H9 (cell line): ENCODE results near the gene ASPSCR1. TPM values are rescaled to one million over a fixed set of nuclear protein-coding genes. Genes with fewer than 3 reads are reported as not detected.

ENCODE experiments used
- DNase-seq: peaks from one replicate; pipeline ENCODE4 v3.0.0-alpha.2; 2017
- H2AFZ ChIP-seq: one replicate; pipeline ENCODE4 v1.6.1; 2013; ENCODE audit warnings: mild to moderate bottlenecking, low read length, control low read depth, moderate library complexity
- H2AK5ac ChIP-seq: 2 replicates; pipeline ENCODE4 v1.6.1; 2013; ENCODE audit warnings: low read length, control low read depth, mixed read lengths; ENCODE audit not compliant: insufficient read length
- H2BK120ac ChIP-seq: one replicate; pipeline ENCODE4 v1.6.1; 2013; ENCODE audit warnings: low read depth, mild to moderate bottlenecking, low read length, control low read depth, inconsistent platforms; ENCODE audit not compliant: poor library complexity, severe bottlenecking
- H2BK12ac ChIP-seq: 2 replicates; pipeline ENCODE4 v1.6.1; 2013; ENCODE audit warnings: low read length, control low read depth, mixed read lengths, low read depth; ENCODE audit not compliant: insufficient read length
- H2BK15ac ChIP-seq: 2 replicates; pipeline ENCODE4 v1.6.1; 2013; ENCODE audit warnings: low read depth, low read length, control low read depth
- H2BK20ac ChIP-seq: one replicate; pipeline ENCODE4 v1.6.1; 2013; ENCODE audit warnings: low read depth, mild to moderate bottlenecking, low read length, control low read depth, inconsistent platforms; ENCODE audit not compliant: poor library complexity, severe bottlenecking
- H2BK5ac ChIP-seq: 2 replicates; pipeline ENCODE4 v1.6.1; 2013; ENCODE audit warnings: low read length, control low read depth, mixed read lengths; ENCODE audit not compliant: insufficient read length
- H3K14ac ChIP-seq: 2 replicates; pipeline ENCODE4 v1.6.1; 2013; ENCODE audit warnings: low read length, control low read depth; ENCODE audit not compliant: insufficient read depth
- H3K18ac ChIP-seq: 2 replicates; pipeline ENCODE4 v1.6.1; 2013; ENCODE audit warnings: low read depth, mild to moderate bottlenecking, mixed read lengths, low read length, control low read depth; ENCODE audit not compliant: insufficient read length
- H3K23ac ChIP-seq: 2 replicates; pipeline ENCODE4 v1.6.1; 2013; ENCODE audit warnings: low read length, control low read depth, mixed read lengths, low read depth; ENCODE audit not compliant: insufficient read length
- H3K23me2 ChIP-seq: 2 replicates; pipeline ENCODE4 v1.6.1; 2013; ENCODE audit warnings: low read depth, mild to moderate bottlenecking, mixed read lengths, low read length, control low read depth; ENCODE audit not compliant: insufficient read length, poor library complexity, severe bottlenecking
- H3K27ac ChIP-seq: 2 replicates; pipeline ENCODE4 v1.5.1; 2013; ENCODE audit warnings: low read length, control low read depth, mixed read lengths, low read depth; ENCODE audit not compliant: insufficient read length
- H3K27me3 ChIP-seq: 2 replicates; pipeline ENCODE4 v1.6.1; 2013; ENCODE audit warnings: low read length, control low read depth, inconsistent platforms; ENCODE audit not compliant: insufficient read depth
- H3K4ac ChIP-seq: 2 replicates; pipeline ENCODE4 v1.6.1; 2013; ENCODE audit warnings: low read depth, mild to moderate bottlenecking, control low read depth, inconsistent platforms, low read length, moderate library complexity
- H3K4me1 ChIP-seq: 2 replicates; pipeline ENCODE4 v1.6.1; 2013; ENCODE audit warnings: low read length, control low read depth, inconsistent platforms; ENCODE audit not compliant: insufficient read depth
- H3K4me2 ChIP-seq: 2 replicates; pipeline ENCODE4 v1.6.1; 2013; ENCODE audit warnings: low read length, control low read depth, mixed read lengths; ENCODE audit not compliant: insufficient read length, insufficient read depth
- H3K56ac ChIP-seq: 2 replicates; pipeline ENCODE4 v1.6.1; 2013; ENCODE audit warnings: low read depth, mild to moderate bottlenecking, mixed read lengths, low read length, control low read depth; ENCODE audit not compliant: insufficient read length
- H3K79me1 ChIP-seq: 2 replicates; pipeline ENCODE4 v1.6.1; 2013; ENCODE audit warnings: low read depth, mild to moderate bottlenecking, moderate library complexity, low read length, control low read depth, inconsistent platforms; ENCODE audit not compliant: insufficient read depth, poor library complexity, severe bottlenecking
- H3K79me2 ChIP-seq: 2 replicates; pipeline ENCODE4 v1.6.1; 2013; ENCODE audit warnings: low read length, control low read depth, inconsistent platforms; ENCODE audit not compliant: insufficient read depth
- H3K9ac ChIP-seq: 2 replicates; pipeline ENCODE4 v1.6.1; 2013; ENCODE audit warnings: low read length, control low read depth, mixed read lengths; ENCODE audit not compliant: insufficient read length; ENCODE audit errors: extremely low read depth
- H3K9me3 ChIP-seq: one replicate; pipeline ENCODE4 v1.6.1; 2013; ENCODE audit warnings: low read depth, low read length, inconsistent platforms; ENCODE audit not compliant: control insufficient read depth
- H3T11ph ChIP-seq: one replicate; pipeline ENCODE4 v1.6.1; 2013; ENCODE audit warnings: mild to moderate bottlenecking, low read length, control low read depth, inconsistent platforms
- H4K20me1 ChIP-seq: one replicate; pipeline ENCODE4 v1.6.1; 2013; ENCODE audit not compliant: control insufficient read depth, insufficient read length, insufficient read depth
- H4K5ac ChIP-seq: 2 replicates; pipeline ENCODE4 v1.6.1; 2013; ENCODE audit warnings: low read depth, mild to moderate bottlenecking, mixed read lengths, low read length, control low read depth; ENCODE audit not compliant: insufficient read length
- H4K8ac ChIP-seq: replicated peaks from 2 replicates; pipeline ENCODE4 v1.6.1; 2013; ENCODE audit warnings: low read length, control low read depth, mixed read lengths, low read depth; ENCODE audit not compliant: insufficient read length
- H4K91ac ChIP-seq: 2 replicates; pipeline ENCODE4 v1.6.1; 2013; ENCODE audit warnings: low read depth, mild to moderate bottlenecking, moderate library complexity, mixed read lengths, low read length, control low read depth; ENCODE audit not compliant: insufficient read length
- H3K27ac Mint-ChIP-seq, 3 experiments: 2 replicates in 2 of 3; 3 replicates in 1 of 3; pipeline ENCODE4 v1.8.0; 2020 to 2021; ENCODE audit warnings: mixed read lengths in 3 of 3, mild to moderate bottlenecking in 1 of 3, moderate library complexity in 1 of 3
- H3K27me3 Mint-ChIP-seq: 2 replicates; pipeline ENCODE4 v1.8.0; 2021; ENCODE audit warnings: low read depth, mild to moderate bottlenecking, moderate library complexity, mixed read lengths
- H3K36me3 Mint-ChIP-seq, 3 experiments: 2 replicates in 2 of 3; 3 replicates in 1 of 3; pipeline ENCODE4 v1.8.0; 2020 to 2021; ENCODE audit warnings: low read depth in 3 of 3, mixed read lengths in 3 of 3; ENCODE audit not compliant: insufficient read depth in 1 of 3
- H3K4me1 Mint-ChIP-seq, 2 experiments: 2 replicates each; pipeline ENCODE4 v1.8.0; 2020; ENCODE audit warnings: mixed read lengths in 2 of 2
- H3K4me3 Mint-ChIP-seq, 2 experiments: 2 replicates in 1 of 2; 3 replicates in 1 of 2; pipeline ENCODE4 v1.8.0; 2020 to 2021; ENCODE audit warnings: mild to moderate bottlenecking in 2 of 2, mixed read lengths in 2 of 2, moderate library complexity in 1 of 2
- H3K9me3 Mint-ChIP-seq, 2 experiments: 2 replicates in 1 of 2; 3 replicates in 1 of 2; pipeline ENCODE4 v1.8.0; 2020; ENCODE audit warnings: mild to moderate bottlenecking in 2 of 2, mixed read lengths in 2 of 2, moderate library complexity in 1 of 2
- WGBS: extraction: QIAGEN DNeasy Blood & Tissue Kit; methylation state at CpG from one replicate; pipeline ENCODE4 v1.1.7; 2013; ENCODE audit warnings: missing lambda C conversion rate, low lambda C conversion rate, mixed read lengths; ENCODE audit not compliant: insufficient read length; ENCODE audit errors: extremely low coverage; 5-methylcytosine and 5-hydroxymethylcytosine counted together
- total RNA-seq: library from RNA; stranded (reverse); gene quantifications from 2 replicates; pipeline ENCODE4 v1.2.1, GENCODE V29; 2021
- TF ChIP-seq, protein P1 (sequence below): fragments of 200-600 bp; sonication (generic); conservative IDR thresholded peaks from 3 replicates; pipeline ENCODE4 v1.8.0; 2021; ENCODE audit warnings: antibody characterized with exemption, mild to moderate bottlenecking

ASPSCR1 gene
- total RNA-seq, 1 experiment from 2014 or later: 50.9 TPM

DNA sequence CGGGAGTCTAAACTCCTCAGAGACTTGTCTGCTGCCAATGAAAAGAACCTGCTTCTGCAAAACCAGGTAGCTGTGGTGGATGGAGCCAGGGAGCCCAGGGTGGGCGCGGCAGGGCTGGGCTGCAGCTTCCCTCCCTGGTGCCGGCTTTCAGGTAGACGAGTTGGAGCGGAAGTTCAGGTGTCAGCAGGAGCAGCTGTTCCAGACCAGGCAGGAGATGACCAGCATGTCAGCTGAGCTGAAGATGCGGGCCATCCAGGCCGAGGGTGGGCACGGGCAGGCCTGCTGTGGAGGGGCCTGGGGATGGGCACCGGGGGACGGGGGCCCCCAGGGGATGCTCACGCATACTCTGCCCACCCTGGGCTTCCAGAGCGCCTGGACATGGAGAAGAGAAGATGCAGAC, 50.8 kb downstream of the ASPSCR1 start:
- no peak overlapping the region for H4K91ac ChIP-seq
- no peak overlapping the region for H3T11ph ChIP-seq
- no peak overlapping the region for H3K18ac ChIP-seq
- H2AK5ac ChIP-seq: no peak overlapping the region
- H3K79me1 ChIP-seq: no peaks in the 10 kb centered on the region
- Mint-ChIP-seq H3K4me3 (no peak overlapping the region), H3K4me1 (peaks cover 2 to 15% of the 10 kb centered on the region in 2 experiments; a peak in 3 of 4 replicates), H3K9me3 (peaks cover 0 to 2% of the 10 kb centered on the region in 2 experiments; a peak in 1 of 5 replicates), H3K27me3 (no peaks in the 10 kb centered on the region; the same call in none of the 2 replicates), H3K27ac (no peak overlapping the region), H3K36me3 (peaks cover 3 to 14% (median 7%) of the 10 kb centered on the region in 3 experiments; a peak in 6 of 7 replicates)
- H3K4me2 ChIP-seq: no peak overlapping the region
- H2BK120ac ChIP-seq: no peak overlapping the region
- no peaks in the 10 kb centered on the region for H3K27me3 ChIP-seq
- H3K23me2 ChIP-seq: peaks cover 8% of the 10 kb centered on the region
- no peaks in the 10 kb centered on the region for H3K9me3 ChIP-seq
- H2AFZ ChIP-seq: no peak overlapping the region
- WGBS: no CpG with 5 or more reads among the region's 13 CpGs
- H3K27ac ChIP-seq: no peak overlapping the region
- H3K4me1 ChIP-seq: no peaks in the 10 kb centered on the region
- H3K9ac ChIP-seq: no peak overlapping the region
- no peak overlapping the region for H2BK15ac ChIP-seq
- H3K14ac ChIP-seq: no peak overlapping the region
- no peak overlapping the region for H2BK5ac ChIP-seq
- H2BK20ac ChIP-seq: no peak overlapping the region
- no peak overlapping the region for H4K8ac ChIP-seq
- no peaks in the 10 kb centered on the region for H4K20me1 ChIP-seq
- H3K79me2 ChIP-seq: no peaks in the 10 kb centered on the region
- H4K5ac ChIP-seq: no peak overlapping the region
- no peak overlapping the region for H3K56ac ChIP-seq
- H3K4ac ChIP-seq: no peak overlapping the region
- TF ChIP-seq, protein P1, sequence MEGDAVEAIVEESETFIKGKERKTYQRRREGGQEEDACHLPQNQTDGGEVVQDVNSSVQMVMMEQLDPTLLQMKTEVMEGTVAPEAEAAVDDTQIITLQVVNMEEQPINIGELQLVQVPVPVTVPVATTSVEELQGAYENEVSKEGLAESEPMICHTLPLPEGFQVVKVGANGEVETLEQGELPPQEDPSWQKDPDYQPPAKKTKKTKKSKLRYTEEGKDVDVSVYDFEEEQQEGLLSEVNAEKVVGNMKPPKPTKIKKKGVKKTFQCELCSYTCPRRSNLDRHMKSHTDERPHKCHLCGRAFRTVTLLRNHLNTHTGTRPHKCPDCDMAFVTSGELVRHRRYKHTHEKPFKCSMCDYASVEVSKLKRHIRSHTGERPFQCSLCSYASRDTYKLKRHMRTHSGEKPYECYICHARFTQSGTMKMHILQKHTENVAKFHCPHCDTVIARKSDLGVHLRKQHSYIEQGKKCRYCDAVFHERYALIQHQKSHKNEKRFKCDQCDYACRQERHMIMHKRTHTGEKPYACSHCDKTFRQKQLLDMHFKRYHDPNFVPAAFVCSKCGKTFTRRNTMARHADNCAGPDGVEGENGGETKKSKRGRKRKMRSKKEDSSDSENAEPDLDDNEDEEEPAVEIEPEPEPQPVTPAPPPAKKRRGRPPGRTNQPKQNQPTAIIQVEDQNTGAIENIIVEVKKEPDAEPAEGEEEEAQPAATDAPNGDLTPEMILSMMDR: no peak
- no peak overlapping the region for H3K23ac ChIP-seq
- no peak for DNase-seq
- no peak overlapping the region for H2BK12ac ChIP-seq
